HG02678 (cell line): Measurements from ENCODE around the gene CASKIN2.

ENCODE experiments used
- ATAC-seq: cut with Tn5 transposase; IDR thresholded peaks from one replicate; pipeline ENCODE4 v1.9.1; 2021; ENCODE audit warnings: mild to moderate bottlenecking, moderate library complexity; ENCODE audit not compliant: unreplicated experiment

Gene CASKIN2

GRCh38 chr17:75507733-75508719 lies 7.3 kb downstream of the CASKIN2 start:
- ATAC-seq: no peak

- ATAC-seq: no peak
These were observed 8.4 kb downstream of the CASKIN2 start for GRCh38 chr17:75506888-75507287.

DNA sequence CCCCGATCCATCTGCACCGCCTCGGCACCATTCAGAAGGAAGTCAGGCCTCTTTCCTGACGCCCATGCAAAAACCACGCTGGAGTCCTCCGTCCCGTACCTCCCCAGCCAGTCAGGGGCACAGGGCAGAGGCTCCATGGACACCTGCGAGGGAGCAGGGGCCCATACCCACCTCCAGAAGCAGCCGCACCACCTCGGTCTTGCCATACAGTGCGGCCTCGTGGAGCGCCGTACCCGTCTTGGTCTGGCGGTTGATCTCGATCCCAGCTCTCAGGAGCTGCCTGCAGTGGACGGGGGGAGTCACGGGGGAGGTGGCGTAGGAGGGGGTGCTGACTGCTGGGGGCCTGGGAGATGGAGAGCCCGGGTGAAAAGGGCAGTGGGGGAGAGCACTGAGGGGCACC lies 9.2 kb downstream of the CASKIN2 start:
- no peak for ATAC-seq

- ATAC-seq: no peak
These were observed 9.7 kb downstream of the CASKIN2 start for GRCh38 chr17:75505640-75506039.

GRCh38 chr17:75505152-75505409 lies 10.3 kb downstream of the CASKIN2 start:
- no peak for ATAC-seq

- no peak for ATAC-seq
These were observed 10.8 kb downstream of the CASKIN2 start for GRCh38 chr17:75504347-75505151.

GRCh38 chr17:75503976-75504346 lies 11.4 kb downstream of the CASKIN2 start:
- ATAC-seq: no peak

GRCh38 chr17:75503337-75503950 lies 11.9 kb downstream of the CASKIN2 start:
- no peak for ATAC-seq

DNA sequence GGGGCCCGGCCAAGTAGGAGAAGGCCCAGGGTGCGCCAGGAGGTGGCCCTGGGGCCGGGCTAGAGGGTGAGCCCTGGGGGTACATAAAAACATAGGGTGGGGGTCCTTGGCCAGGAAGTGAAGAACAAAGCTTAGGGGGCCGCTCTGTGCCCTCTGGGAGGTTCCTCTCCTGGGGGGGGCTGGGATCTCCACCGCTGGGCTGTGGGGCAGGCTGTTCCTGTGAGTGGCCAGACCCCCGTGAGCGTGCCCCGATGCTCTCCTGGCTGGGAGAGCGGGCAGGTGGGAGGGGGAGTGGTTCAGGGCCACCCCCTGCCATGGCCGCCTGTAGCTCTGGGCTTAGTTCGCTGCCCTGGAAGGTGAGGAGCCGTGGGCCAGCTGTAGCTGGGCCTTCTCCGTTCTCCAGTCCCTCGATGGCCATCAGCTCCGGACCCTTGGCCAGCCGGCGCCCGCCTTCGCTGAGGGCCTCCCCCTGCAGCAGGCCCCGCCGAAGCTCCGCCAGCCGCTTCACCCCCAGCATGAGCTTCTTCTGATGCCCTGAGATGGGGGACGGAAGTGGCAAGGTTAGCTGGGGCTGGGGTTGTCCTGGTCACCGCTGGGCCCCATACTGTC lies 12.5 kb downstream of the CASKIN2 start:
- ATAC-seq: no peak

- ATAC-seq: no peak
These were observed 13.1 kb downstream of the CASKIN2 start for GRCh38 chr17:75502072-75502720.

DNA sequence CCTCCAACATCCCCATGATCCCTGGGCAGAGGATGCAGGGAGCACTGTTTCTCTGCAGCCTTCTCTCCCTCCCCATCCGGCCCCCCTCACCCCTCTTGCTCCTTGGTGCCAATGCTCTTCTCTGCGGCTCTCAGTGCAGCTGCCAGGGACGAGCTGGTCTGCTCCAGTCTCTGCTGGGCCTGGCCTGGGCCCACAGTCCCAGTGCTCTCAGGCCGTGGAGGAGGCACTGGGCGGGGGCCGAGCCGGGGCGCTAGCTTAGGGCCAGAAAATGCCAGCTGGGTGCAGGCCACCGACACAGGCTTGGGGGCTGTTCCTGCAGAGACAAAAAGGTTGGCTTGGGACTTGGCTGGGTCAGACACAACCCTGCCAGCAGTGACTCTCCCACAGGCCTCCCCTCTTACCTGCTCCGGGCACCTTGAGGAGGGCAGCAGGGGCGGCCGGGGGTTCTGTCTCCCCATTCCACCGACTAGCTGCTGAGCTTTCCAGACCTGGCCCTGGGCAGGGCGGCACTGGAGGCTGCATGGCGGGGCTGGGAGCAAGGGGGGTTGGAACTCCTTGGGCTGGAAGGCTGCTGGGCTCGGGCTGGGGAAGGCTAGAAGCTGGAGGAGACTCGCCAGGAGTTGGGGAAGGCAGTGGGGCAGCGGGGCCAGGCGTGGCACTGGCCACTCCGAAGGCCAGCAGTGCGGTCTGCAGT lies 13.8 kb downstream of the CASKIN2 start:
- ATAC-seq: no peak

DNA sequence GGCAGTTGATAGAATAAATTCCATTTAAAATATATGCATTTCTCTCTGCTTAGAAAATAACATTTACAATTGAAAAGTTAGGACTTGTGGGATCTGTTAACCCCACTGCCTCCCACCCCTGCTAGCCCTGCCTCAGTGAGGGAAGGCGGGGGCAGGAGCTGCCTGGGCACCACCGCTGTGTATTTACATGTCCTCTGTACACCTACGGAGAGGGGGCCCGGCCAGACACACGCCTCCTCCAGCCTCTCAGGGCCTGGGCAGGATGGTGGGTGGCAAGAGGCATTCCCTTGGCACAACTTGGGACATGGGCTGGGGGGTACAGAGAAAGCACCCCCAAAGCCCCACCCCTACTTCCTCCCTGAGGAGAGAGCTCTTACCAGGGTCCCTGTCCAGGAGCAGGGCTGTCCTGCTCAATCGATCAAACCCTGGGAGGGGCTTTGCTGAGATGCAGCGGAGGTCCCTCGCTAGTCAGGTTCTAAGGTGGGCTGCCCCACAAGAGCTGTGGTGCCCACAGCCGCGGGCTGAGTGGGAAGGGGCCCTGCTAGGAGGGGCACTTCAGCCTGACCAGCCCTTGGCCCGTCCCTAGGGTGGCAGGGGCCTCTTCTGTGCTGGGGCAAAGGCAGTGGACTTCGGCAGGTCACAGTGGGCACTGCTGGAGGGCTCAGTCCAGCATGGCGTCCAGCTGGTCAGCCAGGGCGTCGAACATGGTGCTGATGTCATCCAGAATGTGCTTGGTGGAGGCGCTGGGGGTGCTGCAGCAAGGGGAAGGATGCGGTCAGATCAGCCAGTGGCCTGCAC lies 14.7 kb downstream of the CASKIN2 start:
- ATAC-seq: no peak

GRCh38 chr17:75499313-75500022 lies 15.9 kb downstream of the CASKIN2 start:
- no peak for ATAC-seq

DNA sequence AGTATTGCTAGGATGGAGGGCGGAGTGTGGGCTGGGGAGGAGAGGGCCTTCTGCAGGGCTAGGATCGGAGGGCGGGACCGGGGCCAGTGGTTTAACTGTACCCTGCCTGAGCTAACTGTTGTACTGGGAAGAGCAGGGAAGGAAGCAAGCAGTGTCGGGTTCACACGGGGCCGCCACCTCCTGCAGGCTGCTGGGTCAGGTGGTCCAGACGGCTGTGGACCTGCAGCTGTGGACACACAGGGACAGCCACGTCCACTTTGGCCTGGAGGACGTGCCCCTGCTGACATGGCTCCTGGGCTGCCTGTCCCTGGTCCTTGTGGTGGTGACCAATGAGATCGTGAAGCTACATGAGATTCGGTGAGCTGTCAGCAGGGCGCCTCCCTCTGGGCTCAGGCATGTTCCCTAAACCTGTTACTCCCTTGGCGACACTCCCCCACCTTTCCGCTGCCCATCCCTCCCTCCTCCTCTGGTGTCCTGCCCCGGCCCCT lies 16.6 kb downstream of the CASKIN2 start:
- ATAC-seq: no peak

DNA sequence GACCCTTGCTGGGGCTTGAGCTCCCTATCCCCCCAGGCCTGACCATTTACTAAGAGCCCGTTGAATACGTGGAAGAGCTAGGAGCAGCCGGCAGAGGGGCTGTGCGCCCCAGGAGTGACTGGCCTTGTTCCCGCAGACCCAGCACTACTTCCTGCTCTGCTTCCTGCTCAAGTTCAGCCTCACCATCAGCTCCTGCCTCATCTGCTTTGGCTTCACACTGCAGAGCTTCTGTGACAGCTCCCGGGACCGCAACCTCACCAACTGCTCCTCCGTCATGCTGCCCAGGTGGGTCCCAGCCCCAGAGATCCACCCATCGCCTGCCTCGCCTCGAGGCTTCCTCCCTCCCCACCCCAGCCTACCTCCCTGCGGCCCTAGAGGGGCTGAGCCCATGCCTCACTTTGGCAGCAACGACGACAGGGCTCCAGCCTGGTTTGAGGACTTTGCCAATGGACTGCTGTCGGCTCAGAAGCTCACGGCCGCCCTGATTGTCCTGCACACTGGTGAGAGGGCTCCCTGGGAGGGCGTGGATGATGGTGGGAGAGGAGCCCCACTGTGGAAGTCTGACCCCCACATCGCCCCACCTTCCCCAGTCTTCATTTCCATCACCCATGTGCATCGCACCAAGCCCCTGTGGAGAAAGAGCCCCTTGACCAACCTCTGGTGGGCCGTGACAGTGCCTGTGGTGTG lies 17.2 kb downstream of the CASKIN2 start:
- ATAC-seq: no peak

DNA sequence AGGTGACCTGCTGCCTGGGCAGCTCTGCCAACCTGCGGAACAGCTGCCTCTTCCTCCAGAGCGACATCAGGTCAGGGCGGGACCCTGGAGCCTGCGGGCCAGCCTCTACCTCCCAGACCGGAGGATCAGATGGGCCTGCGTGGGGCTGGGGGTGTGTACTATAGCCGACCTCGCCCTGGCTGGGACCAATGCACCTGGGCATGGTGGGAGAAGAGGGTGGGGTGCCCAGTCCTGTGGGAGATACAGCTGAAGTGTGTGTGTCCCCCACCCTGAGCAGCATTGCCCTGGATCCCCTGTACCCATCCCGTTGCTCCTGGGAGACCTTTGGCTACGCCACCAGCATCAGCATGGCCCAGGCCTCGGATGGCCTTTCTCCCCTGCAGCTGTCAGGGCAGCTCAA lies 19.3 kb downstream of the CASKIN2 start:
- no peak for ATAC-seq

DNA sequence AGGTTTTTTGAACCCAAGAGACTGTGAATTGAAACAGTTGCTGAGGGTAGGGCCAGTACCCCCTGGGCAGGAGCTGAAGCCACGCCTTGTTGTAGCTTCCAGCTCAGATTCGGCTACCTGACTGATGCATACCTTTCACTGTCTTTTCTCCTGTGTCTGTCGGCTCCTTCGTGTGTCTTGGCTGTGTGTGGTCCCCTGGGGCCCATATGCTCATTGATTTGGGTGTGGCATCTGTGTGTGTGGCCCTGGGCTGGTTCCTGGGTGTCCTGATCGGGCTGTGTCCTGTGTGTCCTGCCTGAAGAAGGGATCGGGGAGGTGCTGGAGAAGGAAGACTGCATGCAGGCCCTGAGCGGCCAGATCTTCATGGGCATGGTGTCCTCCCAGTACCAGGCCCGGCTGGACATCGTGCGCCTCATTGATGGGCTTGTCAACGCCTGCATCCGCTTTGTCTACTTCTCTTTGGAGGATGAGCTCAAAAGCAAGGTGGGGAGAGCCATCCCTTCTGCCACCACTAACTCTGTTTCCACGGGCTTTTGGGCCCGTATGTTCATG lies 20.9 kb downstream of the CASKIN2 start:
- no peak for ATAC-seq
